ENCODE data around the gene ZSWIM7.

GRCh38 chr17:15966879-15967248 is 32.6 kb downstream of the ZSWIM7 start:
- TF ChIP-seq CTCF (IDR thresholded peaks at IDR 0.05; ENCODE audit: low read depth, low read length, poor library complexity, severe bottlenecking) = no peak
- no peak for TF ChIP-seq EZH2phosphoT487 (IDR thresholded peaks at IDR 0.05; ENCODE audit: borderline replicate concordance, low read length)

All from DOHH2 (cell line).